NB4 (cell line): ENCODE data around the gene TIFAB.

Source experiments
- DNase-seq: peaks from one replicate; pipeline ENCODE4 v3.0.0; 2010; ENCODE audit warnings: low read depth
- H3K4me3 ChIP-seq: one replicate; pipeline ENCODE4 v1.5.1; 2011; ENCODE audit warnings: mild to moderate bottlenecking, low read depth, low read length, moderate library complexity
- CTCF ChIP-seq: IDR thresholded peaks from one replicate; pipeline ENCODE4 v1.5.1; 2012; ENCODE audit warnings: low read depth, low read length
- MAX ChIP-seq: IDR thresholded peaks from 2 replicates; pipeline ENCODE4 v1.6.1; 2011; ENCODE audit warnings: low read depth, low read length
- MYC ChIP-seq: IDR thresholded peaks from 2 replicates; pipeline ENCODE4 v1.6.1; 2011; ENCODE audit warnings: low read depth, low read length
- POLR2A ChIP-seq: IDR thresholded peaks from 2 replicates; pipeline ENCODE4 v1.6.1; 2011; ENCODE audit warnings: mild to moderate bottlenecking; ENCODE audit not compliant: insufficient read length; ENCODE audit errors: extremely low read depth

Gene TIFAB

GRCh38 chr5:135457424-135458071, 5.4 kb upstream of the TIFAB start:
- TF ChIP-seq MYC (0 out of 2 replicates have a peak, but pooled peaks have one; percentile 24), POLR2A (no peak), CTCF (peak; percentile 92), MAX (peak; percentile 29; the same call in 1 of the 2 replicates)
- H3K4me3 ChIP-seq: peak overlapping the region; percentile 80
- peak; percentile 90 for DNase-seq

GRCh38 chr5:135456238-135457099, 4.3 kb upstream of the TIFAB start:
- TF ChIP-seq POLR2A: peak; percentile 20
- TF ChIP-seq MAX: peak; percentile 89
- peak; percentile 91 for TF ChIP-seq MYC
- no peak for TF ChIP-seq CTCF
- H3K4me3 ChIP-seq: peak overlapping the region; percentile 80
- DNase-seq: peak; percentile 98

- no peak for TF ChIP-seq MAX
- TF ChIP-seq CTCF: no peak
- no peak for TF ChIP-seq POLR2A
- no peak for TF ChIP-seq MYC
- no peak for DNase-seq
- no peak overlapping the region for H3K4me3 ChIP-seq
Measured at GRCh38 chr5:135455876-135456237, 3.7 kb upstream of the TIFAB start.

GRCh38 chr5:135454946-135455345, 2.8 kb upstream of the TIFAB start:
- TF ChIP-seq MAX (no peak), MYC (no peak), POLR2A (no peak), CTCF (no peak)
- no peak for DNase-seq
- no peak overlapping the region for H3K4me3 ChIP-seq

- DNase-seq: no peak
- H3K4me3 ChIP-seq: no peak overlapping the region
- TF ChIP-seq MYC (no peak), CTCF (no peak), MAX (no peak), POLR2A (no peak)
Measured at GRCh38 chr5:135453613-135454012, 1.5 kb upstream of the TIFAB start.
